Liver (tissue), 9 donors: ENCODE measurements around the gene SH3BGRL. TPM values are rescaled to one million over a fixed set of nuclear protein-coding genes. Genes with fewer than 3 reads are reported as not detected.

Experiments used
- DNase-seq: peaks from one replicate; pipeline ENCODE4 v3.0.0-alpha.2; 2017; ENCODE audit warnings: low spot score
- H3K27ac ChIP-seq, 2 donors: one replicate each; pipeline ENCODE4 v1.7.0; 2013; ENCODE audit warnings: inconsistent platforms in 2 of 2, low read length in 2 of 2, control low read depth in 1 of 2, low read depth in 1 of 2, mild to moderate bottlenecking in 1 of 2
- H3K27me3 ChIP-seq, 4 donors: one replicate each; pipeline versions ENCODE4 v1.6.1 to v1.7.0; 2013; ENCODE audit warnings: low read length in 3 of 4, inconsistent platforms in 1 of 4, mild to moderate bottlenecking in 1 of 4, moderate library complexity in 1 of 4; ENCODE audit not compliant: control insufficient read depth in 4 of 4, insufficient read depth in 4 of 4
- H3K36me3 ChIP-seq, 4 donors: one replicate each; pipeline versions ENCODE4 v1.6.1 to v1.7.0; 2013; ENCODE audit warnings: low read length in 3 of 4, mild to moderate bottlenecking in 3 of 4, low read depth in 1 of 4, moderate library complexity in 1 of 4; ENCODE audit not compliant: control insufficient read depth in 4 of 4, insufficient read depth in 3 of 4
- H3K4me1 ChIP-seq, 4 donors: one replicate each; pipeline versions ENCODE4 v1.6.1 to v1.7.0; 2013; ENCODE audit warnings: low read length in 3 of 4, mild to moderate bottlenecking in 3 of 4, moderate library complexity in 1 of 4; ENCODE audit not compliant: control insufficient read depth in 4 of 4, insufficient read depth in 4 of 4
- H3K4me3 ChIP-seq, 3 donors: one replicate each; pipeline versions ENCODE4 v1.6.1 to v1.7.0; 2013; ENCODE audit warnings: low read length in 3 of 3, control low read depth in 1 of 3, low read depth in 1 of 3, mild to moderate bottlenecking in 1 of 3
- H3K9ac ChIP-seq, 2 donors: one replicate each; pipeline ENCODE4 v1.7.0; 2013; ENCODE audit warnings: low read length in 2 of 2, mild to moderate bottlenecking in 2 of 2, moderate library complexity in 2 of 2, control low read depth in 1 of 2, low read depth in 1 of 2
- H3K9me3 ChIP-seq, 4 donors: one replicate each; pipeline versions ENCODE4 v1.6.1 to v1.7.0; 2013; ENCODE audit warnings: low read length in 3 of 4; ENCODE audit not compliant: control insufficient read depth in 4 of 4
- FOXA1 ChIP-seq: IDR thresholded peaks from 2 replicates; pipeline ENCODE4 v1.6.1; 2016; ENCODE audit warnings: antibody characterized with exemption
- GABPA ChIP-seq, 2 donors: IDR thresholded peaks in 1 of 2; conservative IDR thresholded peaks in 1 of 2; 2 replicates each; pipeline ENCODE4 v1.6.1; 2016; ENCODE audit warnings: antibody characterized with exemption in 2 of 2, mild to moderate bottlenecking in 1 of 2, moderate library complexity in 1 of 2
- HNF4A ChIP-seq, 2 donors: conservative IDR thresholded peaks; 2 replicates each; pipeline ENCODE4 v1.6.1; 2016; ENCODE audit warnings: antibody characterized with exemption in 2 of 2, mild to moderate bottlenecking in 2 of 2
- HNF4G ChIP-seq: IDR thresholded peaks from 2 replicates; pipeline ENCODE4 v1.6.1; 2016; ENCODE audit warnings: antibody characterized with exemption
- NR2F2 ChIP-seq: IDR thresholded peaks from 2 replicates; pipeline ENCODE4 v1.6.1; 2016; ENCODE audit warnings: antibody characterized with exemption
- RAD21 ChIP-seq, 2 donors: IDR thresholded peaks; 2 replicates each; pipeline ENCODE4 v1.6.1; 2016; ENCODE audit warnings: antibody characterized with exemption in 2 of 2, mild to moderate bottlenecking in 2 of 2
- RXRA ChIP-seq, 2 donors: IDR thresholded peaks; 2 replicates each; pipeline ENCODE4 v1.6.1; 2017 to 2018; ENCODE audit warnings: antibody characterized with exemption in 2 of 2, mild to moderate bottlenecking in 1 of 2
- SP1 ChIP-seq: IDR thresholded peaks from 2 replicates; pipeline ENCODE4 v1.6.1; 2018; ENCODE audit warnings: antibody characterized with exemption, mild to moderate bottlenecking
- TAF1 ChIP-seq: conservative IDR thresholded peaks from 2 replicates; pipeline ENCODE4 v1.6.1; 2016; ENCODE audit warnings: antibody characterized with exemption, mild to moderate bottlenecking
- YY1 ChIP-seq: IDR thresholded peaks from 2 replicates; pipeline ENCODE4 v1.6.1; 2016; ENCODE audit warnings: antibody characterized with exemption, mild to moderate bottlenecking
- WGBS: extraction: QIAGEN DNeasy Blood & Tissue Kit; methylation state at CpG from one replicate; pipeline ENCODE4 v1.1.7; 2013; 5-methylcytosine and 5-hydroxymethylcytosine counted together
- polyA plus RNA-seq, 2 donors: library from polyadenylated mRNA; stranded (reverse) in 1 of 2; unstranded in 1 of 2; fragments of 200-250 nt in 1 of 2; fragments of >200 nt in 1 of 2; fragmentation: Nextera tagmentation in 1 of 2; extraction: Ambion mirVana in 1 of 2; gene quantifications; one replicate each; pipeline versions ENCODE4 v1.2.1 to v1.2.3, GENCODE V29; 2013 to 2015
- total RNA-seq, 2 donors: library from RNA; depleted of rRNA; stranded (reverse); fragments of >200 nt; gene quantifications; one replicate each; pipeline ENCODE4 v1.2.3, GENCODE V29; 2014
- TF ChIP-seq, protein P1 (sequence below): IDR thresholded peaks from 2 replicates; pipeline ENCODE4 v1.6.1; 2016; ENCODE audit warnings: antibody characterized with exemption, mild to moderate bottlenecking
- TF ChIP-seq, protein P2 (sequence below): IDR thresholded peaks from 2 replicates; pipeline ENCODE4 v1.6.1; 2016; ENCODE audit warnings: antibody characterized with exemption
- TF ChIP-seq, protein P3 (sequence below): IDR thresholded peaks from 2 replicates; pipeline ENCODE4 v1.6.1; 2016; ENCODE audit warnings: antibody characterized with exemption
- donor health status: healthy.
- donor health status: healthy.
- donor health status: healthy.
- donor health status: healthy.
- donor health status: healthy.

The SH3BGRL gene
- total and polyA plus RNA-seq, 4 donors: 15.5 to 64.3 (median 20.6) TPM

DNA sequence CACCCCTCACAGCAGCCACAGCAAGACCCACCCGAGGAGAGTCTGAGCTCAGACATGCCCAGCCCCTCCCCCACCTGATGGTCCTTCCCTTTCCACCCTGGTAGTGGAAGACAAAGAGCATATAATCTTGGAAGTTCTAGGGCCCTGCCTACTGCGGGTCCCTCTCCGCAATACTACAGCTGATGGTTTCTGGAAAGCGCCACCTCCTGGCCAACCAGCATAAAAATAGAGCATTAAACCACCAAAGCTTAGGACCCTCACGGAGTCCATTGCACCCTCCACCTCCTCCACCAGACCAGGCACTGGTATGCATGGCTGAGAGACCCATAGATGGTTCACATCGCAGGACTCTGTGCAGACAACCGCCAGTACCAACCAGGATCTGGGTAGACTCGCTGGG lies 78.2 kb downstream of the SH3BGRL start:
- Histone ChIP-seq H3K27me3 (no peaks in the 10 kb centered on the region), H3K9me3 (no peaks in the 10 kb centered on the region), H3K27ac (no peak overlapping the region), H3K4me1 (no peaks in the 10 kb centered on the region), H3K36me3 (peaks cover 0 to 5% (median under 1%) of the 10 kb centered on the region in 4 donors), H3K9ac (no peak overlapping the region), H3K4me3 (no peak overlapping the region)
- WGBS: 95% methylated on average over 8 of the region's 8 CpGs
- no peak for DNase-seq
- TF ChIP-seq HNF4G: no peak
- TF ChIP-seq GABPA (IDR thresholded peaks at IDR 0.05 in 1 of 2, conservative IDR thresholded peaks at IDR 0.05 in 1 of 2): no peak
- TF ChIP-seq RXRA (IDR thresholded peaks at IDR 0.05): no peak
- no peak for TF ChIP-seq YY1
- no peak for TF ChIP-seq SP1
- no peak for TF ChIP-seq NR2F2
- TF ChIP-seq, protein P1, sequence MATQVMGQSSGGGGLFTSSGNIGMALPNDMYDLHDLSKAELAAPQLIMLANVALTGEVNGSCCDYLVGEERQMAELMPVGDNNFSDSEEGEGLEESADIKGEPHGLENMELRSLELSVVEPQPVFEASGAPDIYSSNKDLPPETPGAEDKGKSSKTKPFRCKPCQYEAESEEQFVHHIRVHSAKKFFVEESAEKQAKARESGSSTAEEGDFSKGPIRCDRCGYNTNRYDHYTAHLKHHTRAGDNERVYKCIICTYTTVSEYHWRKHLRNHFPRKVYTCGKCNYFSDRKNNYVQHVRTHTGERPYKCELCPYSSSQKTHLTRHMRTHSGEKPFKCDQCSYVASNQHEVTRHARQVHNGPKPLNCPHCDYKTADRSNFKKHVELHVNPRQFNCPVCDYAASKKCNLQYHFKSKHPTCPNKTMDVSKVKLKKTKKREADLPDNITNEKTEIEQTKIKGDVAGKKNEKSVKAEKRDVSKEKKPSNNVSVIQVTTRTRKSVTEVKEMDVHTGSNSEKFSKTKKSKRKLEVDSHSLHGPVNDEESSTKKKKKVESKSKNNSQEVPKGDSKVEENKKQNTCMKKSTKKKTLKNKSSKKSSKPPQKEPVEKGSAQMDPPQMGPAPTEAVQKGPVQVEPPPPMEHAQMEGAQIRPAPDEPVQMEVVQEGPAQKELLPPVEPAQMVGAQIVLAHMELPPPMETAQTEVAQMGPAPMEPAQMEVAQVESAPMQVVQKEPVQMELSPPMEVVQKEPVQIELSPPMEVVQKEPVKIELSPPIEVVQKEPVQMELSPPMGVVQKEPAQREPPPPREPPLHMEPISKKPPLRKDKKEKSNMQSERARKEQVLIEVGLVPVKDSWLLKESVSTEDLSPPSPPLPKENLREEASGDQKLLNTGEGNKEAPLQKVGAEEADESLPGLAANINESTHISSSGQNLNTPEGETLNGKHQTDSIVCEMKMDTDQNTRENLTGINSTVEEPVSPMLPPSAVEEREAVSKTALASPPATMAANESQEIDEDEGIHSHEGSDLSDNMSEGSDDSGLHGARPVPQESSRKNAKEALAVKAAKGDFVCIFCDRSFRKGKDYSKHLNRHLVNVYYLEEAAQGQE: no peak
- no peak for TF ChIP-seq RAD21 (IDR thresholded peaks at IDR 0.05)

DNA sequence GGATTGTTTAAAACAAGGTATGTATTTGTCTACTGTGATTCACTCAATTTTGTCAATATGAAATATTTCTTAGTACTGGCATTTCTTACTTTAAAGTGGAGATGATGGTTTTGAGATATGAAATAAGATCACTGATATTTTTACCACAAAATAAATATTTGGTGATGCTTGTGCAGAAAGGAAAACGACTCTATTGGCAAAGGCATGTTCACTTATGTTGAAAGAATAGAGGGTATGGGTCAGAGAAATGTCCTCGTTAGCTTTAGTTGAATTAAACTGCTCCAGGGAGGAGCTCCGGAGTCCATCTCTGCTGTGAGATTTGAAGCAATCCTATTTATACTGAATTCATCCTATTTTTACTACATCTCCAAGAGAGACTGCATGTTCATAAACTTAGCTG lies 84.2 kb downstream of the SH3BGRL start:
- WGBS: 74% methylated on average over 3 of the region's 3 CpGs
- Histone ChIP-seq H3K4me1 (no peaks in the 10 kb centered on the region), H3K9me3 (peaks cover 0 to under 1% (median 0%) of the 10 kb centered on the region in 4 donors)

GRCh38 chrX:81286608-81287007 lies 84.7 kb downstream of the SH3BGRL start:
- 54% methylated on average over 1 of the region's 1 CpG for WGBS
- no peak overlapping the region for H3K4me3 ChIP-seq

More for the DNA sequence above, 84.2 kb downstream of the SH3BGRL start:
- no peaks in the 10 kb centered on the region for H3K27me3 ChIP-seq
- TF ChIP-seq FOXA1: no peak
- TF ChIP-seq, protein P2, sequence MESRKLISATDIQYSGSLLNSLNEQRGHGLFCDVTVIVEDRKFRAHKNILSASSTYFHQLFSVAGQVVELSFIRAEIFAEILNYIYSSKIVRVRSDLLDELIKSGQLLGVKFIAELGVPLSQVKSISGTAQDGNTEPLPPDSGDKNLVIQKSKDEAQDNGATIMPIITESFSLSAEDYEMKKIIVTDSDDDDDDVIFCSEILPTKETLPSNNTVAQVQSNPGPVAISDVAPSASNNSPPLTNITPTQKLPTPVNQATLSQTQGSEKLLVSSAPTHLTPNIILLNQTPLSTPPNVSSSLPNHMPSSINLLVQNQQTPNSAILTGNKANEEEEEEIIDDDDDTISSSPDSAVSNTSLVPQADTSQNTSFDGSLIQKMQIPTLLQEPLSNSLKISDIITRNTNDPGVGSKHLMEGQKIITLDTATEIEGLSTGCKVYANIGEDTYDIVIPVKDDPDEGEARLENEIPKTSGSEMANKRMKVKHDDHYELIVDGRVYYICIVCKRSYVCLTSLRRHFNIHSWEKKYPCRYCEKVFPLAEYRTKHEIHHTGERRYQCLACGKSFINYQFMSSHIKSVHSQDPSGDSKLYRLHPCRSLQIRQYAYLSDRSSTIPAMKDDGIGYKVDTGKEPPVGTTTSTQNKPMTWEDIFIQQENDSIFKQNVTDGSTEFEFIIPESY: no peak
- TF ChIP-seq HNF4A (conservative IDR thresholded peaks at IDR 0.05): no peak
- TF ChIP-seq, protein P3, sequence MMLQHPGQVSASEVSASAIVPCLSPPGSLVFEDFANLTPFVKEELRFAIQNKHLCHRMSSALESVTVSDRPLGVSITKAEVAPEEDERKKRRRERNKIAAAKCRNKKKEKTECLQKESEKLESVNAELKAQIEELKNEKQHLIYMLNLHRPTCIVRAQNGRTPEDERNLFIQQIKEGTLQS: no peak
- TF ChIP-seq TAF1: no peak
- DNase-seq: no peak
- H3K9ac ChIP-seq: no peak overlapping the region
- no peak overlapping the region for H3K27ac ChIP-seq
- H3K4me3 ChIP-seq: no peak overlapping the region
- H3K36me3 ChIP-seq: no peaks in the 10 kb centered on the region

More at GRCh38 chrX:81286608-81287007, 84.7 kb downstream of the SH3BGRL start:
- Histone ChIP-seq H3K9me3 (peaks cover 0 to 3% (median under 1%) of the 10 kb centered on the region in 4 donors), H3K9ac (no peak overlapping the region), H3K27ac (no peak overlapping the region), H3K36me3 (no peaks in the 10 kb centered on the region), H3K4me1 (no peaks in the 10 kb centered on the region), H3K27me3 (no peaks in the 10 kb centered on the region)
- TF ChIP-seq GABPA (IDR thresholded peaks at IDR 0.05 in 1 of 2, conservative IDR thresholded peaks at IDR 0.05 in 1 of 2): no peak
- DNase-seq: no peak
